Lung (tissue), 12 donors: ENCODE results near the gene AGPAT1. TPM values are rescaled to one million over a fixed set of nuclear protein-coding genes. Genes with fewer than 3 reads are reported as not detected.

Source experiments
- ATAC-seq: fragments of 200-7000 bp; cut with Tn5 transposase; one replicate; pipeline ENCODE4 v1.9.1; 2020; ENCODE audit warnings: moderate number of reproducible peaks; ENCODE audit not compliant: insufficient read depth, low FRiP score
- DNase-seq, 3 donors: peaks; one replicate each; pipeline ENCODE4 v3.0.0-alpha.2; 2013 to 2017
- H3K27ac ChIP-seq, 2 donors: one replicate each; pipeline ENCODE4 v1.5.1; 2013; ENCODE audit warnings: mild to moderate bottlenecking in 2 of 2, moderate library complexity in 2 of 2, control low read depth in 1 of 2, inconsistent platforms in 1 of 2, low read depth in 1 of 2, low read length in 1 of 2
- H3K27me3 ChIP-seq, 3 donors: one replicate each; pipeline ENCODE4 v1.5.1; 2013; ENCODE audit warnings: low read length in 2 of 3; ENCODE audit not compliant: control insufficient read depth in 3 of 3, insufficient read depth in 3 of 3
- H3K36me3 ChIP-seq, 4 donors: one replicate each; pipeline ENCODE4 v1.5.1; 2013; ENCODE audit warnings: low read length in 4 of 4, mild to moderate bottlenecking in 1 of 4, moderate library complexity in 1 of 4; ENCODE audit not compliant: control insufficient read depth in 4 of 4, insufficient read depth in 4 of 4
- H3K4me1 ChIP-seq, 5 donors: one replicate each; pipeline ENCODE4 v1.5.1; 2013; ENCODE audit warnings: low read length in 5 of 5, mild to moderate bottlenecking in 2 of 5, moderate library complexity in 1 of 5; ENCODE audit not compliant: control insufficient read depth in 5 of 5, insufficient read depth in 5 of 5
- H3K4me3 ChIP-seq: one replicate; pipeline ENCODE4 v1.5.1; 2013; ENCODE audit warnings: mild to moderate bottlenecking, control low read depth, moderate library complexity
- H3K9ac ChIP-seq, 2 donors: one replicate each; pipeline ENCODE4 v1.5.1; 2013; ENCODE audit warnings: low read length in 2 of 2, control low read depth in 1 of 2; ENCODE audit not compliant: insufficient read depth in 1 of 2
- H3K9me3 ChIP-seq, 4 donors: one replicate each; pipeline ENCODE4 v1.5.1; 2013; ENCODE audit warnings: low read length in 3 of 4, mild to moderate bottlenecking in 1 of 4, moderate library complexity in 1 of 4; ENCODE audit not compliant: control insufficient read depth in 4 of 4, insufficient read depth in 3 of 4
- CTCF ChIP-seq: IDR thresholded peaks from 2 replicates; pipeline ENCODE4 v1.5.1; 2012; ENCODE audit warnings: mild to moderate bottlenecking; ENCODE audit errors: control extremely low read depth, extremely low read depth
- WGBS, 2 donors: extraction: QIAGEN DNeasy Blood & Tissue Kit; methylation state at CpG; one replicate each; pipeline ENCODE4 v1.1.7; 2013; 5-methylcytosine and 5-hydroxymethylcytosine counted together
- polyA plus RNA-seq, 2 donors: library from polyadenylated mRNA; stranded (reverse); fragments of 200-250 nt; gene quantifications; one replicate each; pipeline ENCODE4 v1.2.1, GENCODE V29; 2013
- total RNA-seq, 2 donors: library from RNA; depleted of rRNA in 1 of 2; stranded (reverse); fragments of >200 nt in 1 of 2; gene quantifications; one replicate each; pipeline ENCODE4 v1.2.1, GENCODE V29; 2014 to 2021
- donor health status: control.
- donor health status: control.
- donor health status: Bipolar disorder and iron deficiency.
- donor health status: healthy.
- donor health status: DM: yes; HTN: yes; CAD: no.

The AGPAT1 gene
- total and polyA plus RNA-seq, 4 donors: 24.7 to 52.6 (median 40.5) TPM

GRCh38 chr6:32198345-32198696 lies 22.4 kb upstream of the AGPAT1 start:
- no peak overlapping the region for H3K4me3 ChIP-seq
- 86 to 88% methylated on average over 3 of the region's 3 CpGs for WGBS, 2 donors
- TF ChIP-seq CTCF: no peak
- ATAC-seq (no peak), DNase-seq (no peak)
- peaks cover 0 to under 1% (median 0%) of the 10 kb centered on the region in 4 donors for H3K36me3 ChIP-seq
- H3K4me1 ChIP-seq: peaks cover 0 to 19% (median 5%) of the 10 kb centered on the region in 5 donors
- peaks cover 0 to 2% (median 0%) of the 10 kb centered on the region in 4 donors for H3K9me3 ChIP-seq
- no peaks in the 10 kb centered on the region for H3K27me3 ChIP-seq
- H3K27ac ChIP-seq: no peak overlapping the region
- no peak overlapping the region for H3K9ac ChIP-seq

GRCh38 chr6:32196682-32197616 lies 21.1 kb upstream of the AGPAT1 start:
- Histone ChIP-seq H3K4me3 (peak overlapping the region; percentile 43), H3K9ac (peak overlapping the region; percentile 94 to 99), H3K4me1 (peaks cover 0 to 29% (median 10%) of the 10 kb centered on the region in 5 donors), H3K27me3 (no peaks in the 10 kb centered on the region), H3K36me3 (no peaks in the 10 kb centered on the region), H3K27ac (peak overlapping the region; percentile 99 to 100), H3K9me3 (peaks cover 0 to 2% (median 0%) of the 10 kb centered on the region in 4 donors)
- DNase-seq (peak; percentile 54 to 67 (median 56)), ATAC-seq (no peak)
- no peak for TF ChIP-seq CTCF
- WGBS, 2 donors: 30 to 36% methylated on average over 28 of the region's 28 CpGs

- DNase-seq (peak; percentile 96 to 97 (median 96)), ATAC-seq (peak; percentile 7)
- Histone ChIP-seq H3K4me1 (peaks cover 0 to 36% (median 13%) of the 10 kb centered on the region in 5 donors), H3K27ac (peak overlapping the region; percentile 99 to 100), H3K4me3 (peak overlapping the region; percentile 43), H3K9ac (peak overlapping the region; percentile 94 to 99), H3K27me3 (no peaks in the 10 kb centered on the region), H3K9me3 (peaks cover 0 to 2% (median 0%) of the 10 kb centered on the region in 4 donors), H3K36me3 (no peaks in the 10 kb centered on the region)
- TF ChIP-seq CTCF: no peak
- 0% methylated on average over 49 to 58 of the region's 58 CpGs for WGBS, 2 donors
These were observed 20.2 kb upstream of the AGPAT1 start for GRCh38 chr6:32195902-32196681.
